Measurements from ENCODE around the gene APH1A. TPM values are rescaled to one million over a fixed set of nuclear protein-coding genes. Genes with fewer than 3 reads are reported as not detected.

APH1A gene
- total RNA-seq, 1 experiment from 2014 or later, result 109 TPM

DNA sequence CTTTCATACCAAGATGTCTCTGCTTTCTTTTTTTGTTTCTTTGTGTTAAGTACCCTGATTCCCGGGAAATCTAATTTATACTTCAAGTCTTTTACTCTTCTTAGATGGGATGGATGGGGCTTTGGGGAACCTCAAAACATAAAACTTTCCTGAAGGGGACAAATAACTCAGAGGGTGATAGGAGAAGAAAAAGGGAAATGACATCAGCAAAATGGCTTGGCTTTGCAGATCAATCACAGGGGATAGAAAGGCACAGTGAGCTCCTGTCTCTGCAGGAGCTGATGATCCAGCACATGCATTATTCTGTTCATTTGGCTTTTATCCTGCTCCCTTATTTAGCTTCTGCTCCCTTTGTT is 12.6 kb downstream of the APH1A start:
- no peaks in the 10 kb centered on the region for H3K36me3 ChIP-seq (ENCODE audit: control insufficient read depth in 1 of 2, insufficient read depth in 2 of 2, low read length in 2 of 2)
- ATAC-seq (no peak), DNase-seq (ENCODE audit: low read depth, low spot score) (no peak)
- peaks cover 22 to 35% of the 10 kb centered on the region in 2 experiments for H3K4me1 ChIP-seq (ENCODE audit: control insufficient read depth in 1 of 2, insufficient read depth in 2 of 2, low read length in 2 of 2)
- H2AFZ ChIP-seq (ENCODE audit: low read depth, low read length, poor library complexity, severe bottlenecking), result peak overlapping the region; percentile 75
- BruUV-seq (replicated peaks), result no TSS peak
- H3K27me3 ChIP-seq (ENCODE audit: insufficient read depth, low read length), result no peaks in the 10 kb centered on the region
- no peaks in the 10 kb centered on the region for H3K79me2 ChIP-seq (ENCODE audit: insufficient read depth, low read length)
- H4K20me1 ChIP-seq (ENCODE audit: insufficient read depth), result no peaks in the 10 kb centered on the region
- H3K9ac ChIP-seq (ENCODE audit: low read length), result no peak overlapping the region
- ChIA-PET RAD21 (ENCODE audit: low non-redundant PET in 1 of 2, low total read pairs in 2 of 2, uncharacterized antibody in 2 of 2, unreplicated experiment in 2 of 2) (interaction anchor here in 1 of 2 experiments (1.1 kb wide), 1 partner anchor 25 kb away, joined by 6 read pairs; no protein-coding TSS in a partner anchor), POLR2A (interaction anchor here (0.8 kb wide), 1 partner anchor 13 kb away, joined by 3 read pairs; the partner anchor contains the start of gene APH1A), CTCF (interaction anchor here (0.6 to 2.3 kb wide), 18 partner anchors 10 to 750 kb away, joined by 3 to 18 read pairs (median 4); partner anchors contain the start of genes APH1A, C1orf54, CIART and FALEC)
- H3K4me3 ChIP-seq (replicated peaks in 1 of 2; ENCODE audit: low read depth in 1 of 2, low read length in 2 of 2), result no peak overlapping the region
- H3K9me2 ChIP-seq (ENCODE audit: insufficient read depth), result no peaks in the 10 kb centered on the region
- intact Hi-C loops (cut with micrococcal nuclease), result loop anchor here (1.0 to 10.0 kb wide), 6 partner anchors 25 to 741 kb away; partner anchors contain the start of gene PRPF3
- H3K4me2 ChIP-seq (ENCODE audit: low read length), result peak overlapping the region; percentile 58
- no peak overlapping the region for H3K27ac ChIP-seq (ENCODE audit: low read depth, low read length)
- no peaks in the 10 kb centered on the region for H3K9me3 ChIP-seq (ENCODE audit: control insufficient read depth in 1 of 2, insufficient read depth in 1 of 2, low read depth in 1 of 2, low read length in 2 of 2)
- TF ChIP-seq FOSL1 (IDR thresholded peaks at IDR 0.05; ENCODE audit: low read depth) (no peak), SP1 (IDR thresholded peaks at IDR 0.05; ENCODE audit: low read depth) (no peak), YY1 (IDR thresholded peaks at IDR 0.05; ENCODE audit: extremely low read depth, insufficient replicate concordance, low read depth, low read length) (no peak), EZH2 (IDR thresholded peaks at IDR 0.05) (no peak), TCF7L2 (IDR thresholded peaks at IDR 0.05; ENCODE audit: borderline replicate concordance, extremely low read depth, insufficient read depth, insufficient read length) (no peak), POLR2A (IDR thresholded peaks at IDR 0.05; ENCODE audit: borderline replicate concordance, extremely low read depth, insufficient read depth, insufficient read length) (no peak), JUND (IDR thresholded peaks at IDR 0.05) (no peak)
- TF ChIP-seq, protein P1, sequence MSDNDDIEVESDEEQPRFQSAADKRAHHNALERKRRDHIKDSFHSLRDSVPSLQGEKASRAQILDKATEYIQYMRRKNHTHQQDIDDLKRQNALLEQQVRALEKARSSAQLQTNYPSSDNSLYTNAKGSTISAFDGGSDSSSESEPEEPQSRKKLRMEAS (IDR thresholded peaks at IDR 0.05), result no peak

DNA sequence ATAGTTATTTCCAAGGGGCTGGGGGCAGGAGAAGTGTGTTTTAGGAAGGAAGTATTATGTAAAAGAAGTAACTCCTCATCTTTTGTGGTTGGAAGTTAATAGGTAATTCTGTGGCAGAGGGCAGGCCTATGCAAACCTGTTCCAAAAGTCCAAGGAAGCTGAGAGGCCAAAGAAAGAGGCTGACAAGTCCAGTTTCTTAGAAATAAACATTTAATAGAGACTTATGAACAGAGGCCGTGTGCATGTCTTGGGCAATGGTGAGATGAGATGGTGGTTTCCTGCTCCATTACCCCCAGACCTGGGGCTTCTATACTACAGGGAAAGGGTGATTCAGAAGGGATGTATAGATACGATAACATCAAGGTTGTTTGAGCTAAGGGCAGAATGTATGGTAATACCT is 18.9 kb downstream of the APH1A start:
- intact Hi-C loops (cut with micrococcal nuclease), result loop anchor here (10.0 kb wide), 1 partner anchor 185 kb away; no protein-coding TSS in a partner anchor
- RAD21 ChIA-PET (ENCODE audit: low non-redundant PET in 1 of 2, low total read pairs in 2 of 2, uncharacterized antibody in 2 of 2, unreplicated experiment in 2 of 2), result no interaction called here
- TF ChIP-seq POLR2A (IDR thresholded peaks at IDR 0.05; ENCODE audit: borderline replicate concordance, extremely low read depth, insufficient read depth, insufficient read length) (no peak), ZNF274 (IDR thresholded peaks at IDR 0.05; ENCODE audit: low read depth, low read length) (no peak)
- TF ChIP-seq, protein P2, sequence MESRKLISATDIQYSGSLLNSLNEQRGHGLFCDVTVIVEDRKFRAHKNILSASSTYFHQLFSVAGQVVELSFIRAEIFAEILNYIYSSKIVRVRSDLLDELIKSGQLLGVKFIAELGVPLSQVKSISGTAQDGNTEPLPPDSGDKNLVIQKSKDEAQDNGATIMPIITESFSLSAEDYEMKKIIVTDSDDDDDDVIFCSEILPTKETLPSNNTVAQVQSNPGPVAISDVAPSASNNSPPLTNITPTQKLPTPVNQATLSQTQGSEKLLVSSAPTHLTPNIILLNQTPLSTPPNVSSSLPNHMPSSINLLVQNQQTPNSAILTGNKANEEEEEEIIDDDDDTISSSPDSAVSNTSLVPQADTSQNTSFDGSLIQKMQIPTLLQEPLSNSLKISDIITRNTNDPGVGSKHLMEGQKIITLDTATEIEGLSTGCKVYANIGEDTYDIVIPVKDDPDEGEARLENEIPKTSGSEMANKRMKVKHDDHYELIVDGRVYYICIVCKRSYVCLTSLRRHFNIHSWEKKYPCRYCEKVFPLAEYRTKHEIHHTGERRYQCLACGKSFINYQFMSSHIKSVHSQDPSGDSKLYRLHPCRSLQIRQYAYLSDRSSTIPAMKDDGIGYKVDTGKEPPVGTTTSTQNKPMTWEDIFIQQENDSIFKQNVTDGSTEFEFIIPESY (IDR thresholded peaks at IDR 0.05; ENCODE audit: extremely low read depth, insufficient replicate concordance, low read length), result no peak
- TF ChIP-seq, protein P3, sequence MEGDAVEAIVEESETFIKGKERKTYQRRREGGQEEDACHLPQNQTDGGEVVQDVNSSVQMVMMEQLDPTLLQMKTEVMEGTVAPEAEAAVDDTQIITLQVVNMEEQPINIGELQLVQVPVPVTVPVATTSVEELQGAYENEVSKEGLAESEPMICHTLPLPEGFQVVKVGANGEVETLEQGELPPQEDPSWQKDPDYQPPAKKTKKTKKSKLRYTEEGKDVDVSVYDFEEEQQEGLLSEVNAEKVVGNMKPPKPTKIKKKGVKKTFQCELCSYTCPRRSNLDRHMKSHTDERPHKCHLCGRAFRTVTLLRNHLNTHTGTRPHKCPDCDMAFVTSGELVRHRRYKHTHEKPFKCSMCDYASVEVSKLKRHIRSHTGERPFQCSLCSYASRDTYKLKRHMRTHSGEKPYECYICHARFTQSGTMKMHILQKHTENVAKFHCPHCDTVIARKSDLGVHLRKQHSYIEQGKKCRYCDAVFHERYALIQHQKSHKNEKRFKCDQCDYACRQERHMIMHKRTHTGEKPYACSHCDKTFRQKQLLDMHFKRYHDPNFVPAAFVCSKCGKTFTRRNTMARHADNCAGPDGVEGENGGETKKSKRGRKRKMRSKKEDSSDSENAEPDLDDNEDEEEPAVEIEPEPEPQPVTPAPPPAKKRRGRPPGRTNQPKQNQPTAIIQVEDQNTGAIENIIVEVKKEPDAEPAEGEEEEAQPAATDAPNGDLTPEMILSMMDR (IDR thresholded peaks at IDR 0.05 in 2 of 3, conservative IDR thresholded peaks at IDR 0.05 in 1 of 3; ENCODE audit: borderline replicate concordance in 1 of 3, insufficient read depth in 1 of 3, low read depth in 2 of 3, low read length in 2 of 3), result no peak

More for the DNA sequence above, 18.9 kb downstream of the APH1A start:
- Histone ChIP-seq H3K27ac (ENCODE audit: low read depth, low read length) (no peak overlapping the region), H4K20me1 (ENCODE audit: insufficient read depth) (no peaks in the 10 kb centered on the region), H3K9me3 (ENCODE audit: control insufficient read depth in 1 of 2, insufficient read depth in 1 of 2, low read depth in 1 of 2, low read length in 2 of 2) (no peaks in the 10 kb centered on the region), H2AFZ (ENCODE audit: low read depth, low read length, poor library complexity, severe bottlenecking) (no peak overlapping the region), H3K4me2 (ENCODE audit: low read length) (no peak overlapping the region), H3K36me3 (ENCODE audit: control insufficient read depth in 1 of 2, insufficient read depth in 2 of 2, low read length in 2 of 2) (no peaks in the 10 kb centered on the region), H3K27me3 (ENCODE audit: insufficient read depth, low read length) (no peaks in the 10 kb centered on the region), H3K79me2 (ENCODE audit: insufficient read depth, low read length) (no peaks in the 10 kb centered on the region), H3K4me1 (ENCODE audit: control insufficient read depth in 1 of 2, insufficient read depth in 2 of 2, low read length in 2 of 2) (no peaks in the 10 kb centered on the region), H3K9ac (ENCODE audit: low read length) (no peak overlapping the region), H3K9me2 (ENCODE audit: insufficient read depth) (no peaks in the 10 kb centered on the region), H3K4me3 (replicated peaks in 1 of 2; ENCODE audit: low read depth in 1 of 2, low read length in 2 of 2) (no peak overlapping the region)
- no TSS peak for BruUV-seq (replicated peaks)
- ATAC-seq (no peak), DNase-seq (ENCODE audit: low read depth, low spot score) (no peak)
- ChIA-PET POLR2A (no interaction called here), CTCF (no interaction called here)
